ENCODE measurements around the gene SFMBT1. TPM values are rescaled to one million over a fixed set of nuclear protein-coding genes. Genes with fewer than 3 reads are reported as not detected.

The SFMBT1 gene
- total and polyA plus RNA-seq, 7 experiments from 2014 or later: 9.9 to 47.1 (median 30.5) TPM

DNA sequence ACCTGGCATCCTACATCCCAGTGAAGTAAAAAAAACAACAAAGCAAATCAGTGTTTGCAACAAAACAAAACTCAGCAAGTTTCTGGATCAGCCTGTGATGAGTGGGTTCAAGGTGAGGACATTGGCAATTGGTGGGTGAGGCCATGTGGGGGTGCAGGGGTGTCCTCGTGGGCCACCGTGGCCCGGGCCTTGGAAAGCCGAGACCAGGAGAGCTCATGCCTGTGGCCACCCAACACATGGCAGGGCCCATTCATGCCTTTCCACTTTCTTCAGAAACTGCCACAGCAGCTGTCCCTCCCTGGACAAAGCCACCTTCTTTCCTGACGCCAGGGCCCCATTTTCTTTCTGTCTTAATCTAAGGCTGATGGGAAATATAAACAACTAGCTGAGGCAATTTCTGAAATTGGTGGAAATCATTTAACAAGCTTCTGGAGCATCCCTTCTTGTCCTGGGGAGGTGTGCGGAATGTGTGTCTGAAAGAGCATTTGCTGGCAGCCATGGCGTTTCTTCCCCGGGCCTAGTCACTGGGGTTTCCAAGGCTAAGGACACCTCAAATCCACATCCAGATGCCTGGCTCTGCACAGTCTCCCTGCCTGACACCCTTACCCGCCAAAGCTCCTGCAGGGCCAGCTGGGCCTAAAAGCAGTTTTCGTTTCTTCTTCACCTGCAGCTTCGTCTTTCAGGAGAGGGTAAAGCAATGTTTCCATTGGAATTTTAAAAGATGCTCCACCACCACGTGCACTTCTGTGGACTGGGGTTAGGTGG lies 34.1 kb upstream of the SFMBT1 start:
- peaks cover 0 to 3% (median 0%) of the 10 kb centered on the region in 5 donors for H3K36me3 Mint-ChIP-seq
- DNase-seq: no peak
- intact Hi-C loops (cut with micrococcal nuclease): no loop called here
- H3K4me1 Mint-ChIP-seq: no peaks in the 10 kb centered on the region
- no peaks in the 10 kb centered on the region for H3K9me3 Mint-ChIP-seq
- H3K4me3 ChIP-seq (ENCODE audit: low read length): no peak overlapping the region
- ChIA-PET POLR2A (interaction anchor here (1.2 kb wide), 1 partner anchor 187 kb away, joined by 3 read pairs; no protein-coding TSS in a partner anchor), CTCF (interaction anchor here (0.6 to 1.0 kb wide), 2 partner anchors 19 to 28 kb away, joined by 3 read pairs; no protein-coding TSS in a partner anchor)
- H3K27me3 ChIP-seq (ENCODE audit: control insufficient read depth in 2 of 2, insufficient read depth in 2 of 2, low read length in 2 of 2): no peaks in the 10 kb centered on the region
- H3K27ac ChIP-seq (ENCODE audit: low read depth, low read length): no peak overlapping the region
- H3K36me3 ChIP-seq (ENCODE audit: control insufficient read depth in 2 of 3, insufficient read depth in 3 of 3, low read length in 3 of 3): peaks cover 0 to 12% (median 0%) of the 10 kb centered on the region in 3 experiments
- H3K4me3 Mint-ChIP-seq: no peak overlapping the region
- ATAC-seq: no peak
- no peaks in the 10 kb centered on the region for H3K4me1 ChIP-seq (ENCODE audit: control insufficient read depth in 2 of 2, insufficient read depth in 2 of 2, low read length in 2 of 2)
- no peaks in the 10 kb centered on the region for H3K27me3 Mint-ChIP-seq
- no peaks in the 10 kb centered on the region for H3K9me3 ChIP-seq (ENCODE audit: control insufficient read depth in 2 of 3, low read length in 3 of 3)
- peak overlapping the region in 2 of 9 donors; percentile 5 to 24 for H3K27ac Mint-ChIP-seq

DNA sequence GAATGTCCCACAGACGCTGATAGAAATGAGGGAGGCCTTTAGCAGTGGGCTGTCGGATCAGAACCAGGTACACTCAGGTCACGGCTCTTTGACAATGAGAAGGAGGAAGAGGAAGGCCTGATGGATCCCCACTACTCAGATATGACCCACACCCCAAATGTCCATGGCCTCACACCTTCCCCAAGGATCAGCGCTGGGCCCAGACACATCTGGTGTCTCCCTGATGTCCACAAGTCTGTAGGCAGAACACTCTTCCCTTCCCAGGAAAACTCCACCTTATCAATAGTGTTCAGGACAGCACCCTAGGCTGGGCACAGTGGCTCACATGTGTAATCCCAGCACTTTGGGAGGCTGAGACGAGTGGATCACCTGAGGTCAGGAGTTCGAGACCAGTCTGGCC lies 33.3 kb upstream of the SFMBT1 start:
- intact Hi-C loops (cut with micrococcal nuclease): no loop called here
- ChIA-PET CTCF (interaction anchor here (0.6 to 1.0 kb wide), 2 partner anchors 20 to 145 kb away, joined by 3 to 5 read pairs; no protein-coding TSS in a partner anchor), POLR2A (interaction anchor here (0.5 to 1.2 kb wide), 3 partner anchors 46 to 186 kb away, joined by 3 read pairs; no protein-coding TSS in a partner anchor)
- Histone ChIP-seq H3K36me3 (ENCODE audit: control insufficient read depth in 2 of 3, insufficient read depth in 3 of 3, low read length in 3 of 3) (peaks cover 0 to 12% (median 0%) of the 10 kb centered on the region in 3 experiments), H3K4me3 (ENCODE audit: low read length) (no peak overlapping the region), H3K9me3 (ENCODE audit: control insufficient read depth in 2 of 3, low read length in 3 of 3) (no peaks in the 10 kb centered on the region), H3K27me3 (ENCODE audit: control insufficient read depth in 2 of 2, insufficient read depth in 2 of 2, low read length in 2 of 2) (no peaks in the 10 kb centered on the region), H3K4me1 (ENCODE audit: control insufficient read depth in 2 of 2, insufficient read depth in 2 of 2, low read length in 2 of 2) (no peaks in the 10 kb centered on the region), H3K27ac (ENCODE audit: low read depth, low read length) (no peak overlapping the region)
- no peak for ATAC-seq
- Mint-ChIP-seq H3K27ac (no peak overlapping the region), H3K4me3 (no peak overlapping the region), H3K27me3 (no peaks in the 10 kb centered on the region), H3K9me3 (no peaks in the 10 kb centered on the region), H3K36me3 (peaks cover 0 to 3% (median 0%) of the 10 kb centered on the region in 5 donors), H3K4me1 (peaks cover 0 to 5% (median 0%) of the 10 kb centered on the region in 7 donors)
- DNase-seq: no peak

- no peaks in the 10 kb centered on the region for H3K9me3 ChIP-seq (ENCODE audit: control insufficient read depth in 2 of 3, low read length in 3 of 3)
- no peaks in the 10 kb centered on the region for H3K4me1 ChIP-seq (ENCODE audit: control insufficient read depth in 2 of 2, insufficient read depth in 2 of 2, low read length in 2 of 2)
- CTCF ChIA-PET: interaction anchor here (0.6 kb wide), 1 partner anchor 145 kb away, joined by 5 read pairs; no protein-coding TSS in a partner anchor
Measured at GRCh38 chr3:53078656-53079055, 32.8 kb upstream of the SFMBT1 start.

GRCh38 chr3:53077476-53078220 lies 31.8 kb upstream of the SFMBT1 start:
- H3K4me1 ChIP-seq (ENCODE audit: control insufficient read depth in 2 of 2, insufficient read depth in 2 of 2, low read length in 2 of 2): no peaks in the 10 kb centered on the region
- peaks cover 0 to 12% (median 0%) of the 10 kb centered on the region in 3 experiments for H3K36me3 ChIP-seq (ENCODE audit: control insufficient read depth in 2 of 3, insufficient read depth in 3 of 3, low read length in 3 of 3)
- no peak overlapping the region for H3K27ac ChIP-seq (ENCODE audit: low read depth, low read length)
- H3K9me3 Mint-ChIP-seq: no peaks in the 10 kb centered on the region
- H3K9me3 ChIP-seq (ENCODE audit: control insufficient read depth in 2 of 3, low read length in 3 of 3): no peaks in the 10 kb centered on the region
- no peak for ATAC-seq
- ChIA-PET CTCF (no interaction called here), POLR2A (interaction anchor here (0.6 kb wide), 1 partner anchor 105 kb away, joined by 3 read pairs; no protein-coding TSS in a partner anchor)
- H3K27me3 Mint-ChIP-seq: no peaks in the 10 kb centered on the region
- H3K36me3 Mint-ChIP-seq: no peaks in the 10 kb centered on the region
- no peak overlapping the region for H3K4me3 ChIP-seq (ENCODE audit: low read length)
- peaks cover 7 to 15% (median 7%) of the 10 kb centered on the region in 7 donors for H3K4me1 Mint-ChIP-seq
- no peaks in the 10 kb centered on the region for H3K27me3 ChIP-seq (ENCODE audit: control insufficient read depth in 2 of 2, insufficient read depth in 2 of 2, low read length in 2 of 2)
- H3K4me3 Mint-ChIP-seq: no peak overlapping the region
- no peak overlapping the region for H3K27ac Mint-ChIP-seq
- intact Hi-C loops (cut with micrococcal nuclease): no loop called here
- DNase-seq: no peak

More at GRCh38 chr3:53078656-53079055, 32.8 kb upstream of the SFMBT1 start:
- POLR2A ChIA-PET: interaction anchor here (0.5 to 1.2 kb wide), 3 partner anchors 46 to 185 kb away, joined by 3 read pairs; no protein-coding TSS in a partner anchor
- Mint-ChIP-seq H3K36me3 (no peaks in the 10 kb centered on the region), H3K4me1 (peaks cover 0 to 7% (median 0%) of the 10 kb centered on the region in 7 donors), H3K27me3 (no peaks in the 10 kb centered on the region), H3K9me3 (no peaks in the 10 kb centered on the region), H3K27ac (no peak overlapping the region), H3K4me3 (no peak overlapping the region)
- H3K36me3 ChIP-seq (ENCODE audit: control insufficient read depth in 2 of 3, insufficient read depth in 3 of 3, low read length in 3 of 3): peaks cover 0 to 12% (median 0%) of the 10 kb centered on the region in 3 experiments
- no peak overlapping the region for H3K27ac ChIP-seq (ENCODE audit: low read depth, low read length)
- no peaks in the 10 kb centered on the region for H3K27me3 ChIP-seq (ENCODE audit: control insufficient read depth in 2 of 2, insufficient read depth in 2 of 2, low read length in 2 of 2)
- no peak overlapping the region for H3K4me3 ChIP-seq (ENCODE audit: low read length)
- DNase-seq (no peak), ATAC-seq (no peak)
- intact Hi-C loops (cut with micrococcal nuclease): no loop called here

DNA sequence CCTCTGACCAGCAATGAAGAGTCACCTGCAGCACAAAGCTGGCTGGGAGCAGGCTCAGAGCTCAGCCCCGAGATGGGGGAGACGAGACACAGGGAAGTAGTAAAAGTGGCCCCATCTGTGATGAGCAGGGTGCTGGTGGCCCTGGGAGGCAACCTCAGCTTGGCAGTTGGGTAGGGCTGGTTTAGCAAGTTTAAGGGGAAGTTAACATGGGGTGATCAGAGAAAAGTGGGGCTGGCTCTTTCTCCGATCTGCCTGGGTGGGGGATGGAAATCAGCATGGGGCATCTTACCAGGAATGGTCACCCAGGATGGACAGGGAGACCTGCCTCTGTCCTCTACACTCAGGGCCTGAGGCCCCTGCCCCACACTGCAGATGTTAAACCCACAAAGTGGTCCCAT lies 29.9 kb upstream of the SFMBT1 start:
- Histone ChIP-seq H3K27me3 (ENCODE audit: control insufficient read depth in 2 of 2, insufficient read depth in 2 of 2, low read length in 2 of 2) (no peaks in the 10 kb centered on the region), H3K4me1 (ENCODE audit: control insufficient read depth in 2 of 2, insufficient read depth in 2 of 2, low read length in 2 of 2) (peaks cover 9 to 15% of the 10 kb centered on the region in 2 donors), H3K36me3 (ENCODE audit: control insufficient read depth in 2 of 3, insufficient read depth in 3 of 3, low read length in 3 of 3) (peaks cover 0 to 12% (median 0%) of the 10 kb centered on the region in 3 experiments), H3K27ac (ENCODE audit: low read depth, low read length) (no peak overlapping the region), H3K9me3 (ENCODE audit: control insufficient read depth in 2 of 3, low read length in 3 of 3) (no peaks in the 10 kb centered on the region), H3K4me3 (ENCODE audit: low read length) (no peak overlapping the region)
- Mint-ChIP-seq H3K27me3 (no peaks in the 10 kb centered on the region), H3K36me3 (no peaks in the 10 kb centered on the region), H3K4me3 (no peak overlapping the region), H3K4me1 (peaks cover 12 to 24% (median 16%) of the 10 kb centered on the region in 7 donors), H3K9me3 (no peaks in the 10 kb centered on the region), H3K27ac (peak overlapping the region in 1 of 9 donors; percentile 25)
- CTCF ChIA-PET: interaction anchor here (0.6 to 1.5 kb wide), 2 partner anchors 25 to 34 kb away, joined by 4 read pairs; no protein-coding TSS in a partner anchor
- intact Hi-C loops (cut with micrococcal nuclease): no loop called here
- no peak for ATAC-seq
- DNase-seq: no peak
- POLR2A ChIA-PET: interaction anchor here (0.6 to 1.6 kb wide), 2 partner anchors 10 to 43 kb away, joined by 3 read pairs; no protein-coding TSS in a partner anchor
